Gastrocnemius medialis (tissue), 4 donors: ENCODE data around the gene CPLX3.

Experiments
- CTCF ChIP-seq, 5 experiments: fragments of 450-650 bp in 3 of 5; fragments of 200-600 bp in 2 of 5; sonication (generic) in 2 of 5; IDR thresholded peaks in 4 of 5; conservative IDR thresholded peaks in 1 of 5; 1 replicate in 4 of 5; 2 replicates in 1 of 5; pipeline ENCODE4 v1.5.1; 2016 to 2019; ENCODE audit warnings: antibody characterized with exemption in 5 of 5, mild to moderate bottlenecking in 3 of 5, moderate library complexity in 3 of 5
- POLR2A ChIP-seq, 2 donors: fragments of 450-650 bp; IDR thresholded peaks; one replicate each; pipeline ENCODE4 v1.6.1; 2017; ENCODE audit warnings: antibody characterized with exemption in 2 of 2, mild to moderate bottlenecking in 2 of 2, moderate library complexity in 2 of 2

GRCh38 chr15:74782259-74783071, 44.0 kb upstream of the CPLX3 start:
- TF ChIP-seq CTCF (IDR thresholded peaks at IDR 0.05 in 4 of 5, conservative IDR thresholded peaks at IDR 0.05 in 1 of 5) (no peak), POLR2A (IDR thresholded peaks at IDR 0.05) (no peak)
